H54 (cell line): ENCODE results near the gene ANKS1A.

Experiments
- DNase-seq: peaks from one replicate; pipeline ENCODE4 v3.0.0; 2011; ENCODE audit warnings: low spot score, mixed read lengths; ENCODE audit not compliant: insufficient read length
- FAIRE-seq: peaks from 3 replicates; lab custom pipeline; 2011; peaks lifted over from hg19 to GRCh38; lab: Jason Lieb, UNC
- POLR2A ChIP-seq: IDR thresholded peaks from 2 replicates; pipeline ENCODE4 v1.6.1; 2011; ENCODE audit warnings: low read depth, mild to moderate bottlenecking, low read length

ANKS1A gene

GRCh38 chr6:35046103-35046502 is 157.0 kb downstream of the ANKS1A start:
- FAIRE-seq (no peak), DNase-seq (no peak)
- TF ChIP-seq POLR2A: no peak

GRCh38 chr6:35046862-35047261 is 157.8 kb downstream of the ANKS1A start:
- FAIRE-seq (no peak), DNase-seq (no peak)
- no peak for TF ChIP-seq POLR2A

- TF ChIP-seq POLR2A: no peak
- no peak for FAIRE-seq
- no peak for DNase-seq
Observed at GRCh38 chr6:35047265-35048011, 158.4 kb downstream of the ANKS1A start.

- TF ChIP-seq POLR2A: no peak
- DNase-seq: no peak
- FAIRE-seq: no peak
Observed at GRCh38 chr6:35048031-35048613, 159.1 kb downstream of the ANKS1A start.

- TF ChIP-seq POLR2A: no peak
- DNase-seq: no peak
- FAIRE-seq: no peak
Observed at GRCh38 chr6:35048631-35049083, 159.6 kb downstream of the ANKS1A start.

GRCh38 chr6:35049156-35049735 is 160.2 kb downstream of the ANKS1A start:
- DNase-seq (no peak), FAIRE-seq (no peak)
- no peak for TF ChIP-seq POLR2A

GRCh38 chr6:35049900-35050756 is 161.1 kb downstream of the ANKS1A start:
- FAIRE-seq: no peak
- TF ChIP-seq POLR2A: no peak
- DNase-seq: no peak

GRCh38 chr6:35050757-35051330 is 161.8 kb downstream of the ANKS1A start:
- DNase-seq: no peak
- no peak for FAIRE-seq
- TF ChIP-seq POLR2A: no peak

GRCh38 chr6:35051396-35051795 is 162.3 kb downstream of the ANKS1A start:
- DNase-seq: no peak
- TF ChIP-seq POLR2A: no peak
- no peak for FAIRE-seq

GRCh38 chr6:35051997-35052583 is 163.0 kb downstream of the ANKS1A start:
- DNase-seq: no peak
- TF ChIP-seq POLR2A: no peak
- no peak for FAIRE-seq

GRCh38 chr6:35052694-35053565 is 163.9 kb downstream of the ANKS1A start:
- FAIRE-seq (no peak), DNase-seq (no peak)
- no peak for TF ChIP-seq POLR2A

GRCh38 chr6:35053701-35054100 is 164.6 kb downstream of the ANKS1A start:
- TF ChIP-seq POLR2A: no peak
- DNase-seq (no peak), FAIRE-seq (no peak)

GRCh38 chr6:35054106-35054742 is 165.2 kb downstream of the ANKS1A start:
- FAIRE-seq (no peak), DNase-seq (no peak)
- no peak for TF ChIP-seq POLR2A
